Measurements from ENCODE around the gene P3H3. TPM values are rescaled to one million over a fixed set of nuclear protein-coding genes. Genes with fewer than 3 reads are reported as not detected.

Gene P3H3
- total and polyA plus RNA-seq, 9 of the 15 experiments (the other 6 are each of a cell fraction or from before 2014, with no cell fraction given) = 0.03 to 15.0 (median 4.8) TPM

DNA sequence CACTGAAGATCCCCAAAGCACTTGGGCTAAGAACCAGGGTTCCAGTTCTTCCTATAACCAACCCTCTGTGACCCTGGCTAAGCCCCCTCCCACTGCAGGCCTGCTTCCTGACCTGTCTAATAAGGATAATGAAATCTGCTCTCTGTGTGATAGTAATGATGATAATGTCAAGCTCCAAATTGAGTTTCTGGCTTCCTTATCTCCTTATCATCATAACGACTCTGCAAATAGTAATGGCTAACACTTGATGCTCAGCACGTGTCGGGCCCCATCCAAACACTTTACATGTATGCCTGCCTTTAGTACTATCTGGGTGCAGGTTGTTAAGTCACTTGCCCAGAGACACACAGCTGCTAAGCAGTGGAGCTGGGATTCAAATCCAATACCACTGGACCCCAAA is 11.6 kb upstream of the P3H3 start:
- Histone ChIP-seq H3K9ac (ENCODE audit: insufficient read depth in 1 of 2, low read depth in 2 of 2, low read length in 2 of 2) (no peak overlapping the region), H3K9me1 (ENCODE audit: control insufficient read depth, insufficient read depth, low read length) (no peaks in the 10 kb centered on the region), H3K9me3 (replicated peaks; ENCODE audit: control insufficient read depth, insufficient read depth, low read depth, low read length) (no peaks in the 10 kb centered on the region), H3K4me2 (ENCODE audit: insufficient read depth, low read length) (no peak overlapping the region), H2AFZ (ENCODE audit: low read depth, low read length) (no peak overlapping the region), H3K27me3 (ENCODE audit: control insufficient read depth in 2 of 2, insufficient read depth in 2 of 2, low read length in 2 of 2) (no peaks in the 10 kb centered on the region), H3K79me2 (ENCODE audit: control insufficient read depth, insufficient read depth, low read length) (no peaks in the 10 kb centered on the region), H3K4me3 (no peak overlapping the region), H3K27ac (ENCODE audit: extremely low read depth, low read depth, low read length) (no peak overlapping the region), H4K20me1 (replicated peaks; ENCODE audit: control insufficient read depth, insufficient read depth, low read length) (no peaks in the 10 kb centered on the region), H3K36me3 (ENCODE audit: control insufficient read depth, insufficient read depth, low read length) (no peaks in the 10 kb centered on the region), H3K4me1 (replicated peaks in 1 of 2; ENCODE audit: control insufficient read depth in 2 of 2, insufficient read depth in 2 of 2, low read length in 2 of 2) (peaks cover 5 to 7% of the 10 kb centered on the region in 2 experiments; a peak in 4 of 5 replicates)
- CTCF ChIA-PET (ENCODE audit: low intra/inter-chr PET ratio) = no interaction called here
- BruUV-seq (replicated peaks) = no TSS peak
- DNase-seq (ENCODE audit: extremely low read depth in 1 of 4, low spot score in 3 of 4) (no peak), ATAC-seq (no peak), FAIRE-seq (no peak)
- TF ChIP-seq CEBPG (CRISPR knock-in tag; IDR thresholded peaks at IDR 0.05) = no peak
- no peak for TF ChIP-seq CEBPG (tag; conservative IDR thresholded peaks at IDR 0.05 in 1 of 2, IDR thresholded peaks at IDR 0.05 in 1 of 2)
- TF ChIP-seq ZNF23 (CRISPR knock-in tag; IDR thresholded peaks at IDR 0.05) = no peak
- TF ChIP-seq FOXP1 (CRISPR knock-in tag; IDR thresholded peaks at IDR 0.05) = no peak
- no peak for TF ChIP-seq JUNB (CRISPR knock-in tag; conservative IDR thresholded peaks at IDR 0.05)
- TF ChIP-seq ZFX (CRISPR knock-in tag; IDR thresholded peaks at IDR 0.05) = no peak
- TF ChIP-seq PTTG1 (tag; IDR thresholded peaks at IDR 0.05; ENCODE audit: low read depth) = no peak
- no peak for TF ChIP-seq ZKSCAN8 (CRISPR knock-in tag; IDR thresholded peaks at IDR 0.05)
- in situ Hi-C loops (cut with MboI) = no loop called here
- WGBS (ENCODE audit: insufficient coverage, low coverage, missing lambda C conversion rate) = 12% methylated on average over 3 of the region's 3 CpGs
- intact Hi-C loops (cut with micrococcal nuclease) = no loop called here
- POLR2A ChIA-PET = interaction anchor here (0.6 kb wide), 1 partner anchor 424 kb away, joined by 3 read pairs; no protein-coding TSS in a partner anchor

Measured in K562 (cell line).